Fibroblast of the aortic adventitia (primary cell): ENCODE data around the gene COG2. TPM values are rescaled to one million over a fixed set of nuclear protein-coding genes. Genes with fewer than 3 reads are reported as not detected.
A peak's percentile ranks its signal among the peaks of the same experiment; 100 is the strongest.

Experiments
- DNase-seq: peaks from one replicate; pipeline ENCODE4 v3.0.0-alpha.2; 2010; ENCODE audit warnings: low read depth
- H3K4me3 ChIP-seq: 2 replicates; pipeline ENCODE4 v1.5.1; 2011; ENCODE audit warnings: low read depth, mild to moderate bottlenecking, control low read depth, low read length, moderate library complexity
- CTCF ChIP-seq: IDR thresholded peaks from 2 replicates; pipeline ENCODE4 v1.5.1; 2011; ENCODE audit warnings: mild to moderate bottlenecking, low read length, control low read depth, inconsistent platforms; ENCODE audit not compliant: insufficient read depth
- total RNA-seq: library from RNA; depleted of rRNA; stranded (reverse); fragments of >200 nt; gene quantifications from 2 replicates; pipeline ENCODE4 v1.2.3, GENCODE V29; 2012; ENCODE audit warnings: low replicate concordance

Gene COG2, protein sequence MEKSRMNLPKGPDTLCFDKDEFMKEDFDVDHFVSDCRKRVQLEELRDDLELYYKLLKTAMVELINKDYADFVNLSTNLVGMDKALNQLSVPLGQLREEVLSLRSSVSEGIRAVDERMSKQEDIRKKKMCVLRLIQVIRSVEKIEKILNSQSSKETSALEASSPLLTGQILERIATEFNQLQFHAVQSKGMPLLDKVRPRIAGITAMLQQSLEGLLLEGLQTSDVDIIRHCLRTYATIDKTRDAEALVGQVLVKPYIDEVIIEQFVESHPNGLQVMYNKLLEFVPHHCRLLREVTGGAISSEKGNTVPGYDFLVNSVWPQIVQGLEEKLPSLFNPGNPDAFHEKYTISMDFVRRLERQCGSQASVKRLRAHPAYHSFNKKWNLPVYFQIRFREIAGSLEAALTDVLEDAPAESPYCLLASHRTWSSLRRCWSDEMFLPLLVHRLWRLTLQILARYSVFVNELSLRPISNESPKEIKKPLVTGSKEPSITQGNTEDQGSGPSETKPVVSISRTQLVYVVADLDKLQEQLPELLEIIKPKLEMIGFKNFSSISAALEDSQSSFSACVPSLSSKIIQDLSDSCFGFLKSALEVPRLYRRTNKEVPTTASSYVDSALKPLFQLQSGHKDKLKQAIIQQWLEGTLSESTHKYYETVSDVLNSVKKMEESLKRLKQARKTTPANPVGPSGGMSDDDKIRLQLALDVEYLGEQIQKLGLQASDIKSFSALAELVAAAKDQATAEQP
- total RNA-seq = 15.7 and 22.1 TPM in 2 replicates

- peak; percentile 89 for DNase-seq
- peak; percentile 89 for TF ChIP-seq CTCF
- peak within 1 kb of the TSS; percentile 78 for H3K4me3 ChIP-seq
Measured at GRCh38 chr1:230642263-230642959, at the start of gene COG2. COG2 (plus strand) TSS chr1:230642481; CDS start chr1:230642607, 126 bp downstream.

GRCh38 chr1:230592848-230593414 is 49.4 kb upstream of the COG2 start:
- no peak for DNase-seq
- no peak overlapping the region for H3K4me3 ChIP-seq
- TF ChIP-seq CTCF = no peak

DNA sequence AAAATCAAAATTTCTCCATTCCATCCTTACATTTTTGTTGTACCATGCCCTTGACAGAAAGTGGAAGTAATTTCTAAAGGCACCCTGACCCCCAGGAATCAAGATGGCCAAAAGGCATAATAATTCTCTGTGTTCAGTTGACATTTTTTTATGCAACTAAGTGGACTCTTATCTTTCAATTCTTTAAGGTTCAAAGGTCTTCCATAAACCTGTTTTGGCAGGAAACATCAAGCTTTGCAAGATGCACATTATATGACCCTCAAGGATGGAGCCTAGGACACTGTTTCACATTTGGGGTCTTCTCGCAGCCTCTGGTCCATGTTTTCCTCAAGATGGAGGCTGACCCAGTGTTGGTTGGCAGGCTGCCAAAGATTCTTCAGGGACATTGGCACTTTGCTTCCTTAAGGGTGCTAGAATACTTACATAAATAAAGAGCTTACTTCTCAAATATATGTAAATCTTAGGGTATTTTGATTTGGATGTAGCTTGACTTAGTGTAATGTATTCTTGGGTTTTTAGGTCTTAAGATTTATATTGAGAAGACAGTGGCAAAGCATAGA is 48.0 kb upstream of the COG2 start:
- TF ChIP-seq CTCF = no peak
- no peak overlapping the region for H3K4me3 ChIP-seq
- no peak for DNase-seq

DNA sequence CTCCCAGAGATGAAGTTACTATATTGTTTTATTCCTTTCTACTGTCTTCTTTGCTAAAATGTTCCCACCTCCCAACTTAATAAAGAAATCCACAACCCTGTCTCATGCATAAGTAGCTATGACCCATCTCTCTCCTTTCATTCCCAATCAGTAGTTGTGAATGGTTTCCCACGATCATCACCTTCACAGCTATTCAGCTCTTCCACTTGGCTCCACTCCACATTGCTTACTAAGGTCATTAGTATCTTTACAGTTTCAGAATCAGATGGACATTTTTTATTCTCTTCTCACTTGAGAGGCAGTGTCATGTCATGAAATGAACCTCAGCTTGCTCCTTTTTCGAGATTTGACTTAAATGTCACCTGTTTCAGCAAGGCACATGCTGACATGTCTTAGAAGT is 47.1 kb upstream of the COG2 start:
- no peak for DNase-seq
- no peak overlapping the region for H3K4me3 ChIP-seq

DNA sequence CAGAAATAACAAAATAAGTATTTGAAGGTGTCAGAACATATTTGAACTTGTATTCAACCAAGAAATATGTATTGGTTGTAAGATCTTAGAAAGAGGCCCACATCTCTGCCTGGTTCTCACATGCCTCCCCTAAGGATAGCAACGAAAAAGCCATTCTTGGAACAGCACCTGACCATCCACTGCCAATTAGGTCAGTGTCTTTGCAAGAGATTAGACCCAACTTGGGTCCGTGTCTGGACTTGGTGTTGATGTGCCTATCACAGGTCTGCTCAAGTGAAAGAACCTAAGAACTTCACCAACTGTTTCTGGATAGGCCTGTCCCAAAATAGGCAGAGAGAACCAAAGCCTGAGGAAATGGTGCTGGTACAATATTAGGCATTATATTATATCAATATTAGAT is 46.0 kb upstream of the COG2 start:
- TF ChIP-seq CTCF = no peak
- H3K4me3 ChIP-seq = no peak overlapping the region
- DNase-seq = no peak

More for the DNA sequence above, 47.1 kb upstream of the COG2 start:
- TF ChIP-seq CTCF = no peak

DNA sequence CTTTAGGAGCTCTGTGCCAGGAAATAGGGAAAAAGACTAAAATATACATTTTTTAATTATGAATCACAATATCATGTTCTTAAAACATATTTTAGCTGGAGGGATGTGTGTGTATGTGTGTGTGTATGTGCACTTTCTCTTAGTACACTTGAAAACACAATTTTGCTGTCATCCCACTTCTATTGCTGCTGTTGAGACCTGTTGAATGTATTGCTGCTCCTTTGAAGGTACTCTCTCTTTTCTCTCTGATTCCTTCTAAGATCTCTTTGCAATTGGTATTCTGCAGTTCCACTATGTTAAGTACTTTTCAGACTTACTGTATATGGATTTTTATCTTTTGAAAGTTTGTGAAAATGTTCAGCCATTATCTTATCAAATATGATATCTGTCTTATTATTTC is 43.5 kb upstream of the COG2 start:
- TF ChIP-seq CTCF = no peak
- no peak overlapping the region for H3K4me3 ChIP-seq
- DNase-seq = no peak
